GM18502 (cell line): ENCODE data around the gene LTBP2.

Source experiments
- ATAC-seq: cut with Tn5 transposase; IDR thresholded peaks from one replicate; pipeline ENCODE4 v1.9.1; 2021; ENCODE audit warnings: mild to moderate bottlenecking; ENCODE audit not compliant: unreplicated experiment, poor library complexity

LTBP2 gene

DNA sequence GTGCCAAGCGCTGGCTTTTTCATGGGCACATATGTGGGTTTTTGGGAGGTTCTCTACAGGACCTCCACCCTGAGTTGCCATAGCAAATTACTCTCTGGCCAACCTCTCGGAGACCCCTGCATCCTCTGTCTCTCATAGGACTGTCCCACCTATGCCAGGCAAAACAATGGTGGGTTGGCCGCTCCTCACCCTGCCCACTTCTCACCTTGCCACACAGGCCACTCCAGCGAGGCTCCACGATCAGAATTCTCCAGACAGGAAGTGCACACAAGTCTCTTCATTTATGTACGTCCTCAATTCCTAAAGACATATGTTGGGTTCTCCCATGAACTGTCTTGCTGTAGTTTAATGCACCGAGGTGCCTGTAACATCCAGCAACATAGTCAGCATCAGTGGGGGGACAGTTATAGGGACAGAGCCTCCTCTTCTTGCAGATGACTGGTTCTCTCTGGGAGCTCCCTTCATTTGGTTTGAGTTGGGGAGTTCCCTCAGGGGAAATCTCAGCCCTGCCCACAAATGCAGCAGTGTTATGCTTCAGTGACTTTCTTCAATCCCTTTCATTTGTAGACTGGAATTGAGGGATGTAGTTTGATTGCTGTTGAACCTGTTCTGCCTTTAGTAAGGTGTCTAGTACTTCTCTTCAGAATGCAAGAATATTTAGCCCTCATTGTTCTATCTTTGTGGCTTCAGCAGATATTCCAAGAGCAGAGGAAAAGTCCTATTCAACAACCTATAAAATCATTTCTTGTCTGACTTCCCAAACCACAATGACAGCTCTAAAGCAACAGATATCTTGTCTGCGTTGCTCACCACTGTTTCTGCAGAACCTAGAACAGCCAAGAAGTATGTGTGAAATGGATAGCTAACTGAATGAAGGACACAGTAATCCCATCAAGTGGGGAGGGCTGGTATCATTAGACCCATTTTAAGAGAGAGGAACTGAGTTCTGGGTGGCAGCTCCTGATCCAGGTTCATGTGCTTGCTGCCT is 2.8 kb upstream of the LTBP2 start:
- ATAC-seq, result no peak

DNA sequence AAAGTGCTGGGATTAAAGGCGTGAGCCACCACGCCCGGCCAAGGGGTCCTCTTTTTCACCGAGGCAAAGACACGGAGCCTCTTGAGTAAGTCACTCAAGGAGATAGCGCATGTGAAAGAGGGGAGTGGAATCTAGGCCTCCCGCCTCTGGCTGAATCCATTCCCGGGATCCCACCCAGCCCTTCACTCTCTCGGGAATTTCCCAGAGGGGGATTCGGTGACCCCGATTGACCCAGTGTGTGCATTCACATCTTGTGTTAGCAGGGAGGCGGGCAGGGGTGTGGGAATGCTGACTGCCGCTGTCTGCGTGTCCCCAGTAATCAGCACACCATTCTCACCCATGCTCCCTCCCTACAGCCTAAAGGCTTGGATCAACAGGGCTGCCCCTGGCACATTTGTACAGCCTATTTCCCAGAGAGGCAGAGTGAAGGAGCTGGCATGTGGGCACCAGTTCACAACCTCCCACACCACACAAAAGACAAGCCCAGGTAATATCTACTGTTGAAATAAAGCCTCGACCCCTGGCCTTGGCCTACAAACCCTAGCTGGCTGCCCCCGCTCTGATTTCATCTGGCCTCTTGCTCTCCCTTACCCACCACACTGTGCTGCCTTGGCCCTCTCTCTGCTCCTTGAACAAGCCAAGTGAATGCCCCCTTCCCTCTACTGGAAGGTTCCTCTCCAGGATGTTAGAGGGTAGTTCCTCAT is 1.3 kb upstream of the LTBP2 start:
- no peak for ATAC-seq

DNA sequence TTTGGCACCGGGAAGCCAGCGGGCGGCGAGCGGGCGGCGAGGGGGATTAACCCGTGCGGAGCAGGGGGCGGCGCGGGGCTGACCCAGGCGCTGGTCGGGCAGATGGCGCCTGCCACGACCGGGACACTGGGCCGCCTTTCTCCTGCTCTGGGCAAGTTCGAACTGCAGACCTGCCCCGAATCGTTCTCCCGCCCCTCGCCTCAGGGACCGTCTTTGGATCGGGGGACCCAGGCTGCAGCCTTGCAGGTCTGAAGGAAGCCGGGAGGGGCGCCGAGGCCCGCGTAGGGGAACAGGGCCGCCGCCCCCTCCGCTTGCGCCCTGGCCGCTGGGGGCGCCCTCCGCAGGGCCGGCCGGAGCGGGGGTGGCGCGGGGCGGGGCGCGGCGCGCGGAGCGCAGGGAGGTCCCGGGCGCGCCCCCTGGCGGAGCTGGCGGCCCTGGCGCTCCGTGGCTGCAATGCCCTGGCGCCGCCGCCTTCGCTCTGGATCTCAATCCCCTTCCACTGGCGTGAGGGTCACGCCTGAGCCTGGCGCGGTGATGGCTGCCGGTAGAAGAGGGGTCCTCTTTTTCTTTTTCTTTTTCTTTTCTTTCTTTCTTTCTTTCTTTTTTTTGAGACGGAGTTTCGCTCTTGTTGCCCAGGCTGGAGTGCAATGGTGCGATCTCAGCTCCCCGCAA is 449 bp upstream of the LTBP2 start:
- peak; percentile 68 for ATAC-seq

DNA sequence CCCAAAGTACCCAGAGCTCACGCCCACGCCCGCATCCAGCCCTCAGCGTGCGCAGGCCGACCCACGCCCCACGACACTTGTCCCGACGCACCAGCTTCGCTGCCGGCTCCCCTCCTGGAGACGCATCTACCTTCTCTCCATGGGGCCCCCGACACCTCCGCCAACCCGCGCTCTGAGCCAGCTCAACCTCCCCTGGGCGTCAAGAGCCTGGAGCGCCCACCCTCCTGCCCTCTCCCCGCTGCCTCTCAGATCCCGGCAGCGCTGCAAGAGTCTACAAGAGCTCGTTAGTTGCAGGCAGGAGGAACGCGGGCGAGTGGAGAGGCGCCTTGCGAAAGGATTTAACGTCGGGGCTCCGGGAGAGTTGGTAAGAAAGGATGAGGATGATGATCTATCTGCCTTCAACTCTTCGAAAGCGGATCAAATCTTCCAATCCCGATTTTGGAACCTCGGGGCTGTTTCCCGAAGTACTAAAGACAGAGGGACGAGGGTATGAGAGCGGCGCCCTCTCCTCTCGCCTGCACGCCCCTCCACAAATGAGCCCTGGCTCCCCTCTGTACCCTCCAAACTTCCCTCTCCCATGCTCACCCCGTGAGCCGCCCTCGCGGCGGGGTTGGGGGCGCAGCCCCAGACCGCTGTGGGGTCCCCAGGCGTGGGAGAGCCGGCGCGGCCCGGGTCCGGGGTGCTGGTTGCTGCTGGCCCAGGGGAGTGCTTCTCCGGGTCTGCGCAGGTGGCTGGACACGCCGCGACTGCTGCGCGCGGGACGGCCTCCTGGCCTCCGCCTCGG is 979 bp downstream of the LTBP2 start:
- no peak for ATAC-seq

DNA sequence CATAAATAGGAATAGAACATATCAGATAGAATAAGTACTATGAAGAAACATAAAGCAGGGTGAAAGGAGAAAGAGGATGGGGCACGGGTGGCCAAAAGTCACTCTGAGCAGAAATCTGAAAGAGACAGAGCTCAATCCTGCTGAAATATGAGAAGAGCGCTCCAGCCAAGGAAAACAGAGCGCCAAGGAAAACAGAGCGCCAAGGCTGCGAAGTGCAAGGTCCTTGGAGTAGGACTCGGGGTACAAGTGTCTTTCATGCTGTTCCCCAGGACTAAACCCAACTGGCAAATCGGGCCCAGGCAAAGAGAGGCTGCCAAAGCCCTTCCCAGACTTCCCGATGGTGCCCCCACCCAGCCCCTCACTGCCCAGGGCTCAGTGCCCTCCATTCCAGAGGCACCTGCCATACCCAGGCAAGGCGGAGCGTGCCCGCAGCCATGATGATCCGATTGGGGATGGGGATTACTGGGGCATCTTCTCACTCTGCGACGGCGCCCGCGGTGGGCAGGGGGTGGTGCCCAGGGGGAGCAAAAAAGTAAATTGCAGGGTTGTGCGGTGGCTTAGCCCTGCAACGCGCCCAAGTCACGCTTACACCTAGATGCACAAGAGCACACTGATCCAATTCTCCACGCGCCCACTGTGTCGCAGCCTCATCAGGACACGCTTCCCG is 1.7 kb downstream of the LTBP2 start:
- no peak for ATAC-seq

DNA sequence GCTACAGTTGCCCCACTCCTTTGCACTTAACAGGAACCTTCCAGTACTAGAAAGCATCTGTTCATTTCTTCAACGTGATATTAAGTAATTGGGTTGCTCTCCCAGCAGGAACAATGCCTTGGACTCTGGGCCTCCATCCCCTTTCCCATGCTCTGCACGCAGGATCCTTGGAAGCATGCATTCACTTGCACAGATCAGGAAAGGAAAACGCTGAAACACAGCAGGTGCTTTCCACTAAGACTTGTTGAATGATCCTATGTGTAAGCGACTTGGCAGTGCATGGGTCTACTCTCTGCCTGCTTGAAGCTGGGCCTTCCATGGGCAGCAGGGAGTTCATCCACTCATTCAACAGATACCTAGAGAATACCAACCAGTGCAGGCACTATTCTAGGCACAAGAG is 2.3 kb downstream of the LTBP2 start:
- ATAC-seq, result no peak

DNA sequence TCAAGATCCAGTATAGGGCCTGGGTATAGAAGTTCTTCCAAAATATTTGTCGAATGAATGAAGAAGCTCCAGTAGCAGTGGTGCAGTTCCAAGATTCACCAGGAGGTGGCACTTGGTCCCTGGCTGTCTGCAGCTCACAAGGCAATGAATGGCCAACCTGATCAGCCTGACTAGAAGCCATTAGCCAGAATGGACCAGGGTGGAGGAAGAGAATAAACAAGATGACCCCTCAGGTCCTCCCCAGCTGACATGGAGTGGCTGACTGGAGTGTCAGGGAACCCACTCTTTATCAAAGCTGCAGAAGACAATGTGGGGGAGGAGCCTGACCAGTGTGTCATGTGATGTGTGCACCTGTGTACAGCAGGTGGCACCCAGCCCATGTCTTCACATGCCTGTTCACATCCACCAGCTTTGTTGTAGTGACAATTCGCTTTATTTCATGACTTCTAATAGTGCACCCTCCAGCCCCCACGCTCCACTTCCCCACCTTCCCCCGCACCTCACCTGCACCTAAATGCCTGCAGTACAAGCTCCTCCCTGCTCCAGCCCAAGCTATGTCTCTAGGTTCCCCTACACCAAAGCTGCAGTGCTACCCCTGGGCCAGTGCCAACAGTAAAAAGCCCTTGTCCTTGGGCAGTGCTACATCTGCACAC is 3.0 kb downstream of the LTBP2 start:
- ATAC-seq, result no peak

DNA sequence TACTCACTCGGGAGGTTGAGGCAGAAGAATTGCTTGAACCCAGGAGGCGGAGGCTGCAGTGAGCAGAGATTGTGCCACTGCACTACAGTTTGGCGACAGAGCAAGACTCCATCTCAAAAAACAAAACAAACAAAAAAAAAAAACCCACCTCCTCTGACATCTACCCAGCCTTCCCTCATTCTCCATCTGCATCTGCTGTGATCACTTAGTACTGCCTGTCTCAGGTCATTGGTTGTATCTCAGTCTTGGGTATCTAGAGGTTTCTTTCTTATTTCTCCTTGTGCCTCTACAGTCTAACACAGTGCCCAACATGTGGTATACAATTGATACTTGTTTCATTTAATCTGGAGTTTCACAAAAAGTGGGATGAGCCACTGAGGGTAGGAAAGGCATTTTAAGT is 5.3 kb downstream of the LTBP2 start:
- no peak for ATAC-seq

DNA sequence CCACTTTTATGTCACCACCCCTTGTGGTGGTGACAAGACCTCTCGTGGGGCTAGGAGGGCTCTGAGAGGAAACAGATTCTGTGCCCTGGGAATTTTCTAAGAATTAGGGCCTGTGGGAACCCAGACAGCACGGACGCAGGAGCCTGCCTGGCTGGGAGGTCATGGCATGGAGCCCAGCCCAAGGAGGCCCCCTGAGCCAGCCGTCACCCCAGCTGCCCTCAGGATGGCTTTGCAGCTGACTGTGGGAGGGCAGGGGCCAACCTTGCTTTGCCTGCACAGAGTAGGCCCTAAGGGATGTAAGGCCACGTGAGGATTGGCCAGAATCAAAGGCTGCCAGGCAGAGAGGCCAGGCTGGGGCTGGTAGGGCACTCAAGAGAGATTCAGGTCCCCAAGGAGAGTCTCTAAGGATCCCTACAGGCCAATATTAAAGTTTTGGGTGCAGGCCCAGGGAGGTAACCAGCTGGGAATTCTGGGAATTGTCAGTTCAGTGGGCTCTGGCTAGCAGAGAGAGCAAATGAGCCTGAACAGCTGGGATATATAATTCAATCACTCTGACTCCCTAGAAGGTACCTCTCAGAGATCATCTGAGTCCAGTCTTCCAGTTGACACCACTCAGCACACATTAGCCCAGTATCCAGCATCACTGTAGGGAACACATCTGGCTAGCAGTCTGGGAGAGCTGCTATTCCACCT is 6.4 kb downstream of the LTBP2 start:
- ATAC-seq, result no peak

DNA sequence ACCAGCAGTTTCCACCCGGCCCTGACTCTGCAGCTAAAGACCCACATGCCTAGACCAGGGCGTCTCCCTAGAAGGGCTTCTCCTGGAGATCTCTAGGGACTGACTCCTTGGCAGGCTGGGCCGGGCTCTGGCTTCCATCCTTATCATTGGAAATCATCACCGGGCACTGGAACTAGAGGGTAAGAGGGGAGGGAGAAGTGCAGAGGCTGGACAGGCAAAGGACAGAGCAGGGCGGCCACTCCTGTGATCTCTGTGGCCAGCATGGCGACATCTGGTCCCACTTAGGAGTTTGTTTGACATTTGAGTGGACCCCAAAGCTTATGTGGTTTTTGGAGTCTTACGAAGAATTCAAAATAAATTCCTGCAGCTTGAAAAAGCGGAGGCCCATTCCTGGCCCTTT is 7.1 kb downstream of the LTBP2 start:
- ATAC-seq, result no peak

DNA sequence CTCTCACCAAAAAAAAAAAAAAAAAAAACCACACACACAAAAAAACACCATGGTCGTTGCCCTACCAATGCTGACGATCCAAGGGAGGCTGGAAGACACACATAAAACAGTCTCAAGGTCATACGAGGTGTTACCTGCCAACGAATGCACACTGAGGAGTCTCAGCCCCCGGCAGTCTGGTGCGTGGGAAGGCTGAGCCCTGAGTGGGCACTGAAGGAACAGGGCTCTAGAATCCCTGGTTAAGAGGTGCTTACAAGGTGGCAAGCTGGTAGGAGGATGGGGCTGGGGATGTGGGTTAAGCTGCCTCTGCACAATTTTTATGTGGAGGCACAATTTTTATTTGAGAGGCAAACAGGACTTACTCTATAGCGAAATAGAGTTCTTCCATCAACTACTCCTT is 7.9 kb downstream of the LTBP2 start:
- no peak for ATAC-seq

DNA sequence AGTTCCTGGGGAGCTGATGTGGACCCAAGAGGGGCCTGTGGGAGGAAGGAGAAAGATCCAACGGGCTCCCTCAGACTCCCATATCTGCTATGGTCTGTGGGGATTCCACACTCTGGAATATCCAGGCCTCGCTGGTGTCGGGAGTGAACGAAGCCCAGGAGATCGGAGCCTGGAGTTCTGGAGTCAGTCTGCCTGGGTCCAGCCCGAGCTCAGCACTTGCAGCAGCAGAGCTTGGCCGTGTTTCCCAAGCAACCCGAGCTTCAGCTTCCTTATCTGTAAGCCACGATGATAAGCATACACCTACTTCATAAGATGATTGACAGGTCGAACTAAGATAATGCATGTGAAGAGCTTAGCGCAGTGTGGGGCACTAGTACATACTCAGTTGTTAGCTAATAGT is 10.1 kb downstream of the LTBP2 start:
- ATAC-seq, result no peak

DNA sequence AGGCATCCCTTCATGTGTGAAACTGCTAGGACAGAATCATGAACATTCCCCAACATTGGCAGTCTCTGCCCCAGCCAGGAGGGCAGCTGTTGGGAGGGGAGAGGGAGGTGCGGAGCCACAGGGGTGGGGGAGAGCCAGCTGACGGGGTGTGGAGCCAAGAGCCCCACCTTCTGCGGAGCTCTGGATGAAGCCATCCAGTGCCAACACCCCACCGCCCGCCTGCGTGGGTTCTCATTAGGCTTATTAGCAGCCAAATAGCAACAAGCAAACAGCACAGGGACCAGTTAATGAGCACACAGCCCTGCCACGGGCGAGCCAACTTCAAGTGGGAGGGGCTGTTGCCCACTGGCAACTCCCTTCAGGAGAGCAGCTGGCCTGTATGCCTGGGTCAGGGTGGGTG is 12.1 kb downstream of the LTBP2 start:
- ATAC-seq, result no peak

DNA sequence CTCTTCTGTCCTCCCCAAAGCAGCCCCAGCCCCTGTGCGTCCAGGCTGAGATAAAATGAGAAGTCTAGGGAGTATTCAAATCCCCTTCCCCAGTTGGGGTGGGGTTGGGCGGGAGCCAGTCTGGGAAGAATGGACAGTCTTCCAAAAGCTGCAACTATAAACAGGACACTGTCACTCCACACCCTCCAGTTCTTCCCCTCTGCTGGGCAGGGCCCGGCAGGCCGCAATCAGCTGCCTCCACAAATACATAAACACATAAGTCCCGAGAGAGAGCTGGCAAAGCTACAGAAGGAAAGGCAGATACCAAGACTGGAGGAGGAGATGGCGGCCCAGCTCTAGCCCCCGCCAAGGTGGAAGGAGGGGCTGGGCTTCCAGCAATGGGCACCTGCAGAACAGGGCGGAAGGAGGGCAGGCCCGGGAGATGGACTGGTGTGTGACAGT is 12.7 kb downstream of the LTBP2 start:
- no peak for ATAC-seq

DNA sequence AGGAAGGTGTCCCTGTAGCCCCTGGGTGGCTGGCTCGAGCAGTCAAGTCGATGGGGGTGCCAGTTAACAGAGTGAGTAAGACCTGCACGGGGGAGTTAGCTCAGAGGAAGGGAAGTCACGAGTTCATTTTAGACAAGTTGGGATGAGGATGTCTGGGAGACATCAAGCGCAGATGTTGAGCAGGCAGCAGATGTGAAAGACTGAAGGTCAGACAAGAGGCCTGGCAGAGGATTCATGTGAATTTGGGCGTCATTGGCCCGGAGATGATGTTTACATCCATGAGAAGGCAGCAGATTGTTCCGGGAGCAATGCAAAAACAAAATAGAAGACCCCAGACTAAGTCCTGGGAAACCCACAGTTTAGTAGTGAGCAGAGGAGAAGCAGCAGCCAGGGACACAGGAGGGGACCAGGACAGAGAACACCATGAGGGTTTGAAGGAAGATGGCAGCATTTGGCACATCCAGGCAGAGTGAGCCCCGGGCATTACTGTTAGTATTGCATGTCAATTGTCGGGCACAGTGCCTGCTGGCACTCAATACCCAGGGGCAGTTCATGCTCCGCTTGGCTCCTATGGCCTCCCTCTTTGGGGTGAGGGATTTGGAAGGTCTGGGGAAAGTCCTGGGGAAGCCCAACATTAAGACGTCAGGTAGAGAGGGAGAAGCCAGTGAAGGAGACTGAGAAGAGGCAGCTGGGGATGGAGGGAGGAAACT is 15.1 kb downstream of the LTBP2 start:
- no peak for ATAC-seq

DNA sequence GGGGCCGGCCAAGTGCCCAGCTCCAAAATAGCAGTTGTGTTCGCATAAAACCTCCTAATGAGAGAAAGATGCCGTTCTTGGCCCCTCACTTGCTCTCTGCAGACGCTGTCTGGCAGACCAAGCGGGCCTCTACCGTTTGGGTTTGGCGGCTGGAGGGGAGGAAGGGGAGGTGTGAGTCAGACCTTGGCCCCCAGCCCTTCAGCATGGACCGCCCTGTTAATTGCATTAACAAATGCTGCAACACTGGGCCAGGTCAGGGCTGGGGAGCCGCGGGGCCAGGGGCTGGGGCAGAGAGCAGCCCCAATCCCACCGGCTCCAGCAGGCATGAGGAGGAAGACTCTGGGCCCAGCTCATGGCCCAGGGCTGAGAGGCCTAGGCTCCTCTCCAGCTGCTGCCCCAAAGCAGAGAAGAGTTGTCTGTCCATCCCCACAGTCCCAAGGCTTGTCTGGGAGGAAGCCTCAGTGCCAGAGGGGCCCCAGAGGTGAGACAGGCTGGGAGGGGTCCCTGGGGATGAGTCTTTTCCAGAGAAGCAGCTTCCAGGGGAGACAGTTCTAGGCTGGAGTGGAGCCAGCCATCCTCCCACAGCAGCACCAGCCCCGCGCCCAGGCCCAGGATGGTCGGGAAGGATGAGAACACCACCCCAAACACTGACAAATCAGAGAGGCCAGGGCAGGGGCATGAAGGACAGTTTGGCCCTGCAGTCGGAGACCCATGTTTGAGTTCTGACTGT is 16.9 kb downstream of the LTBP2 start:
- no peak for ATAC-seq

DNA sequence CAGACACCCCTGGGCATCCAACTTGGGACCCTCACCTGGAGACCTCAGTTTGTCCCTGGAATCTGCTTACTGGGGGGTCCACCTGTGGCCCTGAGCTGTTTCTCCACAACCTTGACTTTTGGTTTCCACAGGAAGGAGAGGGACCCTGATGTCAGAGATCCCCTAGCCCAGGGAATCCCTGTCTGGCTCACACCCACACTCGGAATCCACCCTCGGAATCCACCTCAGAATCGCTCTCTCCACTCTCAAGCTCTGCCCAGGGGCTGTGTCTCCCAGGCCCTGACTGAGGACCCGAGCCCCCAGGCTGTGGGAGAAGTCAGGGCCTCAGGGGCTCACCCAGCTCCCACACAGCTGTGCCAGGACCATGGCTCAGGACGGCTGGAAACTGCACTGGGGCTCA is 17.4 kb downstream of the LTBP2 start:
- ATAC-seq, result no peak
